ENCODE results near the gene EVX2. TPM values are rescaled to one million over a fixed set of nuclear protein-coding genes. Genes with fewer than 3 reads are reported as not detected.
A peak's percentile ranks its signal among the peaks of the same experiment; 100 is the strongest.

Gene EVX2
- total and polyA plus RNA-seq, 2 of the 13 experiments (the other 11 are each of a cell fraction or from before 2014, with no cell fraction given) = not detected

DNA sequence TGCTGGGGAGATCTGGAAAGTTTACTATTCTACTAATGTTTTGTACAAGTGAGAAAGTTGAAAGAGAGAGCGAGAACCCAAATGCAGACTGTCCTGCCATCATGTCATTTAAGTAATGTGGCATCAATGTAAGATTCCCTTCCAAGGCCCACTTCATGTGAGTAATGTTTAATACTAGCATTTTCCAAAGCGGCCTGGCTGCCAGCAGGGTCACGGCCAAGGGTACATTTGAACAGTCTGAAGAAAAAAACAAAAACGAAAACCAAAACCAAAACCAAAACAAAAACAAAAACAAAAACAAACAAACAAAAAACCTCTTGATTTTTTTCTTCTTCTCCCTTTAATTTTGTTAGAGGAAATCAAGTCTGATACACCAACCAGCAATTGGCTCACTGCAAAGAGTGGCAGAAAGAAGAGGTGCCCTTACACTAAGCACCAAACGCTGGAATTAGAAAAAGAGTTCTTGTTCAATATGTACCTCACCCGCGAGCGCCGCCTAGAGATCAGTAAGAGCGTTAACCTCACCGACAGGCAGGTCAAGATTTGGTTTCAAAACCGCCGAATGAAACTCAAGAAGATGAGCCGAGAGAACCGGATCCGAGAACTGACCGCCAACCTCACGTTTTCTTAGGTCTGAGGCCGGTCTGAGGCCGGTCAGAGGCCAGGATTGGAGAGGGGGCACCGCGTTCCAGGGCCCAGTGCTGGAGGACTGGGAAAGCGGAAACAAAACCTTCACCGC lies 35.0 kb upstream of the EVX2 start (continued):
- peak; percentile 53 for TF ChIP-seq CTCF (CRISPR knock-in tag; IDR thresholded peaks at IDR 0.05)
- no peak for TF ChIP-seq ONECUT2 (CRISPR knock-in tag; IDR thresholded peaks at IDR 0.05)
- TF ChIP-seq CHCHD3 (CRISPR knock-in tag; IDR thresholded peaks at IDR 0.05) = no peak
- TF ChIP-seq PLSCR1 (CRISPR knock-in tag; IDR thresholded peaks at IDR 0.05; ENCODE audit: borderline replicate concordance) = no peak
- TF ChIP-seq HDAC6 (IDR thresholded peaks at IDR 0.05; ENCODE audit: low read depth, low read length) = no peak
- no peak for TF ChIP-seq ZNF274 (CRISPR knock-in tag; IDR thresholded peaks at IDR 0.05)
- TF ChIP-seq ZMAT5 (CRISPR knock-in tag; IDR thresholded peaks at IDR 0.05; ENCODE audit: borderline replicate concordance, low read depth) = no peak
- TF ChIP-seq ZNF746 (CRISPR knock-in tag; IDR thresholded peaks at IDR 0.05) = no peak
- no peak for TF ChIP-seq NONO (IDR thresholded peaks at IDR 0.05)
- TF ChIP-seq NONO (CRISPR knock-in tag; conservative IDR thresholded peaks at IDR 0.05) = no peak
- TF ChIP-seq SALL2 (CRISPR knock-in tag; IDR thresholded peaks at IDR 0.05) = no peak
- no peak for TF ChIP-seq ZBTB21 (CRISPR knock-in tag; IDR thresholded peaks at IDR 0.05)
- no peak for TF ChIP-seq RFXAP (CRISPR knock-in tag; IDR thresholded peaks at IDR 0.05; ENCODE audit: borderline replicate concordance)
- TF ChIP-seq, protein P1, sequence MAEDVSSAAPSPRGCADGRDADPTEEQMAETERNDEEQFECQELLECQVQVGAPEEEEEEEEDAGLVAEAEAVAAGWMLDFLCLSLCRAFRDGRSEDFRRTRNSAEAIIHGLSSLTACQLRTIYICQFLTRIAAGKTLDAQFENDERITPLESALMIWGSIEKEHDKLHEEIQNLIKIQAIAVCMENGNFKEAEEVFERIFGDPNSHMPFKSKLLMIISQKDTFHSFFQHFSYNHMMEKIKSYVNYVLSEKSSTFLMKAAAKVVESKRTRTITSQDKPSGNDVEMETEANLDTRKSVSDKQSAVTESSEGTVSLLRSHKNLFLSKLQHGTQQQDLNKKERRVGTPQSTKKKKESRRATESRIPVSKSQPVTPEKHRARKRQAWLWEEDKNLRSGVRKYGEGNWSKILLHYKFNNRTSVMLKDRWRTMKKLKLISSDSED (CRISPR knock-in tag; IDR thresholded peaks at IDR 0.05) = no peak
- TF ChIP-seq, protein P2, sequence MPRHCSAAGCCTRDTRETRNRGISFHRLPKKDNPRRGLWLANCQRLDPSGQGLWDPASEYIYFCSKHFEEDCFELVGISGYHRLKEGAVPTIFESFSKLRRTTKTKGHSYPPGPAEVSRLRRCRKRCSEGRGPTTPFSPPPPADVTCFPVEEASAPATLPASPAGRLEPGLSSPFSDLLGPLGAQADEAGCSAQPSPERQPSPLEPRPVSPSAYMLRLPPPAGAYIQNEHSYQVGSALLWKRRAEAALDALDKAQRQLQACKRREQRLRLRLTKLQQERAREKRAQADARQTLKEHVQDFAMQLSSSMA (CRISPR knock-in tag; IDR thresholded peaks at IDR 0.05) = no peak
- TF ChIP-seq DBP (CRISPR knock-in tag; IDR thresholded peaks at IDR 0.05; ENCODE audit: not compliant biosample characterization) = no peak
- TF ChIP-seq ERF (CRISPR knock-in tag; IDR thresholded peaks at IDR 0.05) = no peak

Data from HepG2 (cell line).